Mesenchymal stem cell (in vitro differentiated cells and primary cell): Measurements from ENCODE around the gene PRR36.

ENCODE experiments used
- DNase-seq: peaks from one replicate; pipeline ENCODE4 v3.0.0-alpha.2; 2013
- H2AFZ ChIP-seq: one replicate; pipeline ENCODE4 v1.6.1; 2013; ENCODE audit warnings: low read depth, mild to moderate bottlenecking, control low read depth, inconsistent platforms, low read length, moderate library complexity
- H2AK5ac ChIP-seq: 2 replicates; pipeline ENCODE4 v1.6.1; 2013; ENCODE audit warnings: low read length, moderate library complexity, mild to moderate bottlenecking, inconsistent platforms; ENCODE audit not compliant: severe bottlenecking
- H2BK120ac ChIP-seq: one replicate; pipeline ENCODE4 v1.6.1; 2013; ENCODE audit warnings: low read depth, mild to moderate bottlenecking, inconsistent platforms, low read length, moderate library complexity
- H2BK12ac ChIP-seq, 2 experiments: one replicate each; pipeline ENCODE4 v1.6.1; 2013; ENCODE audit warnings: inconsistent platforms in 2 of 2, low read length in 2 of 2, mild to moderate bottlenecking in 2 of 2, moderate library complexity in 2 of 2, control low read depth in 1 of 2
- H2BK15ac ChIP-seq: one replicate; pipeline ENCODE4 v1.6.1; 2013; ENCODE audit warnings: mild to moderate bottlenecking, low read depth, inconsistent platforms; ENCODE audit not compliant: poor library complexity, severe bottlenecking
- H2BK5ac ChIP-seq: 2 replicates; pipeline ENCODE4 v1.6.1; 2013; ENCODE audit warnings: low read depth, mild to moderate bottlenecking, low read length, control low read depth, inconsistent platforms; ENCODE audit not compliant: poor library complexity, severe bottlenecking
- H3K14ac ChIP-seq, 2 experiments: one replicate each; pipeline ENCODE4 v1.6.1; 2013; ENCODE audit warnings: inconsistent platforms in 2 of 2, low read length in 2 of 2, control low read depth in 1 of 2, mild to moderate bottlenecking in 1 of 2, moderate library complexity in 1 of 2
- H3K18ac ChIP-seq, 2 experiments: one replicate each; pipeline ENCODE4 v1.6.1; 2013; ENCODE audit warnings: inconsistent platforms in 2 of 2, low read length in 2 of 2, control low read depth in 1 of 2, low read depth in 1 of 2, mild to moderate bottlenecking in 1 of 2
- H3K23ac ChIP-seq, 2 experiments: one replicate each; pipeline ENCODE4 v1.6.1; 2013; ENCODE audit warnings: inconsistent platforms in 2 of 2, low read length in 2 of 2, mild to moderate bottlenecking in 2 of 2, moderate library complexity in 2 of 2, control low read depth in 1 of 2
- H3K27ac ChIP-seq: 2 replicates; pipeline ENCODE4 v1.5.1; 2013; ENCODE audit warnings: mild to moderate bottlenecking, moderate library complexity, low read length, control low read depth, inconsistent platforms; ENCODE audit not compliant: poor library complexity, severe bottlenecking
- H3K27me3 ChIP-seq, 2 experiments: 2 replicates each; pipeline versions ENCODE4 v1.6.1 to v1.7.0; 2013; ENCODE audit warnings: low read length in 2 of 2, mild to moderate bottlenecking in 2 of 2, moderate library complexity in 2 of 2, control low read depth in 1 of 2, inconsistent platforms in 1 of 2; ENCODE audit not compliant: control insufficient read depth in 1 of 2, insufficient read depth in 1 of 2
- H3K36me3 ChIP-seq, 2 experiments: 2 replicates each; pipeline versions ENCODE4 v1.6.1 to v1.7.0; 2013; ENCODE audit warnings: low read length in 2 of 2, control low read depth in 1 of 2, inconsistent platforms in 1 of 2, low read depth in 1 of 2, mild to moderate bottlenecking in 1 of 2; ENCODE audit not compliant: insufficient read depth in 2 of 2, control insufficient read depth in 1 of 2
- H3K4ac ChIP-seq, 2 experiments: one replicate each; pipeline ENCODE4 v1.6.1; 2013; ENCODE audit warnings: inconsistent platforms in 2 of 2, low read length in 2 of 2, mild to moderate bottlenecking in 2 of 2, moderate library complexity in 2 of 2, control low read depth in 1 of 2, low read depth in 1 of 2
- H3K4me1 ChIP-seq: 2 replicates; pipeline ENCODE4 v1.6.1; 2013; ENCODE audit warnings: low read depth, low read length, control low read depth; ENCODE audit not compliant: control insufficient read depth, insufficient read depth
- H3K4me2 ChIP-seq: 2 replicates; pipeline ENCODE4 v1.6.1; 2013; ENCODE audit warnings: low read length, mild to moderate bottlenecking, inconsistent platforms; ENCODE audit not compliant: poor library complexity, severe bottlenecking
- H3K4me3 ChIP-seq, 2 experiments: 2 replicates each; pipeline versions ENCODE4 v1.5.1 to v1.7.0; 2013; ENCODE audit warnings: low read length in 2 of 2, mild to moderate bottlenecking in 2 of 2, control low read depth in 1 of 2, low read depth in 1 of 2; ENCODE audit not compliant: insufficient read depth in 1 of 2
- H3K79me1 ChIP-seq: replicated peaks from 2 replicates; pipeline ENCODE4 v1.6.1; 2013; ENCODE audit warnings: mild to moderate bottlenecking, control low read depth, low read length, inconsistent platforms; ENCODE audit not compliant: poor library complexity, severe bottlenecking
- H3K9ac ChIP-seq: 2 replicates; pipeline ENCODE4 v1.7.0; 2013; ENCODE audit warnings: mild to moderate bottlenecking, low read length, moderate library complexity
- H3K9me3 ChIP-seq: 2 replicates; pipeline ENCODE4 v1.7.0; 2013; ENCODE audit warnings: mild to moderate bottlenecking, low read length; ENCODE audit not compliant: control insufficient read depth
- H4K8ac ChIP-seq: one replicate; pipeline ENCODE4 v1.6.1; 2013; ENCODE audit warnings: inconsistent platforms, mild to moderate bottlenecking, low read length, moderate library complexity
- H4K91ac ChIP-seq: one replicate; pipeline ENCODE4 v1.6.1; 2013; ENCODE audit warnings: mild to moderate bottlenecking, low read length, inconsistent platforms
- WGBS: methylation state at CpG from one replicate; pipeline ENCODE4 v1.1.7; 2013; ENCODE audit warnings: mixed read lengths; 5-methylcytosine and 5-hydroxymethylcytosine counted together

The PRR36 gene

GRCh38 chr19:7856109-7856591 is 18.0 kb downstream of the PRR36 start:
- no peak for DNase-seq
- no peak overlapping the region for H2BK5ac ChIP-seq
- H3K27ac ChIP-seq: no peak overlapping the region
- H4K8ac ChIP-seq: no peak overlapping the region
- H2AFZ ChIP-seq: no peak overlapping the region
- H3K36me3 ChIP-seq: peaks cover 0 to 32% of the 10 kb centered on the region in 2 experiments
- H3K23ac ChIP-seq: no peak overlapping the region
- no peak overlapping the region for H4K91ac ChIP-seq
- H3K79me1 ChIP-seq: no peaks in the 10 kb centered on the region
- H2AK5ac ChIP-seq: no peak overlapping the region
- peaks cover 6% of the 10 kb centered on the region for H3K4me1 ChIP-seq
- H3K4ac ChIP-seq: no peak overlapping the region
- WGBS: 82% methylated on average over 12 of the region's 16 CpGs
- H3K14ac ChIP-seq: no peak overlapping the region
- no peak overlapping the region for H2BK15ac ChIP-seq
- H3K9me3 ChIP-seq: no peaks in the 10 kb centered on the region
- no peak overlapping the region for H3K4me2 ChIP-seq
- H3K27me3 ChIP-seq: no peaks in the 10 kb centered on the region
- no peak overlapping the region for H3K9ac ChIP-seq
- H2BK120ac ChIP-seq: no peak overlapping the region
- no peak overlapping the region for H3K4me3 ChIP-seq
- no peak overlapping the region for H3K18ac ChIP-seq
- no peak overlapping the region for H2BK12ac ChIP-seq

GRCh38 chr19:7855426-7856108 is 18.6 kb downstream of the PRR36 start:
- Histone ChIP-seq H2BK15ac (no peak overlapping the region), H2AFZ (no peak overlapping the region), H3K79me1 (no peaks in the 10 kb centered on the region), H3K27ac (no peak overlapping the region), H3K4me1 (peaks cover 6% of the 10 kb centered on the region), H2BK12ac (no peak overlapping the region), H3K4me3 (no peak overlapping the region), H3K14ac (no peak overlapping the region), H3K9me3 (no peaks in the 10 kb centered on the region), H4K91ac (no peak overlapping the region), H3K9ac (no peak overlapping the region), H2BK120ac (no peak overlapping the region), H2BK5ac (no peak overlapping the region), H3K27me3 (no peaks in the 10 kb centered on the region), H3K18ac (no peak overlapping the region), H3K36me3 (peaks cover 0 to 33% of the 10 kb centered on the region in 2 experiments), H4K8ac (no peak overlapping the region), H3K23ac (no peak overlapping the region), H3K4ac (no peak overlapping the region), H2AK5ac (no peak overlapping the region), H3K4me2 (no peak overlapping the region)
- WGBS: 85% methylated on average over 23 of the region's 26 CpGs
- DNase-seq: no peak

- DNase-seq: no peak
- H3K4me1 ChIP-seq: peaks cover 6% of the 10 kb centered on the region
- no peak overlapping the region for H3K9ac ChIP-seq
- H3K36me3 ChIP-seq: peaks cover 0 to 36% of the 10 kb centered on the region in 2 experiments
- no peak overlapping the region for H4K8ac ChIP-seq
- H3K4me3 ChIP-seq: no peak overlapping the region
- no peak overlapping the region for H4K91ac ChIP-seq
- H2BK15ac ChIP-seq: no peak overlapping the region
- no peaks in the 10 kb centered on the region for H3K9me3 ChIP-seq
- H2BK12ac ChIP-seq: no peak overlapping the region
- peak overlapping the region; percentile 40 for H3K4me2 ChIP-seq
- 83% methylated on average over 12 of the region's 12 CpGs for WGBS
- H3K23ac ChIP-seq: no peak overlapping the region
- H3K4ac ChIP-seq: no peak overlapping the region
- H3K27ac ChIP-seq: no peak overlapping the region
- H3K14ac ChIP-seq: no peak overlapping the region
- H3K79me1 ChIP-seq: no peaks in the 10 kb centered on the region
- H2BK120ac ChIP-seq: no peak overlapping the region
- no peak overlapping the region for H2BK5ac ChIP-seq
- no peak overlapping the region for H3K18ac ChIP-seq
- no peak overlapping the region for H2AK5ac ChIP-seq
- H3K27me3 ChIP-seq: no peaks in the 10 kb centered on the region
- H2AFZ ChIP-seq: no peak overlapping the region
Observed at GRCh38 chr19:7853770-7854128, 20.4 kb downstream of the PRR36 start.

GRCh38 chr19:7852851-7853769 is 21.1 kb downstream of the PRR36 start:
- Histone ChIP-seq H2AK5ac (no peak overlapping the region), H2BK120ac (no peak overlapping the region), H3K23ac (no peak overlapping the region), H2AFZ (peak overlapping the region; percentile 7), H3K9ac (no peak overlapping the region), H3K79me1 (no peaks in the 10 kb centered on the region), H2BK15ac (no peak overlapping the region), H3K4me1 (peaks cover 6% of the 10 kb centered on the region), H3K36me3 (peaks cover 0 to 38% of the 10 kb centered on the region in 2 experiments), H3K18ac (no peak overlapping the region), H3K27me3 (no peaks in the 10 kb centered on the region), H2BK5ac (no peak overlapping the region), H3K9me3 (no peaks in the 10 kb centered on the region), H4K8ac (no peak overlapping the region), H3K4ac (no peak overlapping the region), H4K91ac (no peak overlapping the region), H3K27ac (no peak overlapping the region), H3K4me3 (no peak overlapping the region), H3K4me2 (peak overlapping the region; percentile 40), H3K14ac (no peak overlapping the region), H2BK12ac (no peak overlapping the region)
- WGBS: 31% methylated on average over 45 of the region's 45 CpGs
- DNase-seq: peak; percentile 60
